Vagina (tissue), 2 donors: Measurements from ENCODE around the gene FN1.

ENCODE experiments used
- CTCF ChIP-seq, 3 experiments: fragments of 450-650 bp in 2 of 3; fragments of 200-600 bp in 1 of 3; sonication (generic) in 1 of 3; IDR thresholded peaks; one replicate each; pipeline ENCODE4 v1.5.1; 2017 to 2019; ENCODE audit warnings: antibody characterized with exemption in 3 of 3, mild to moderate bottlenecking in 2 of 3, moderate library complexity in 2 of 3
- POLR2A ChIP-seq, 2 donors: fragments of 450-650 bp; IDR thresholded peaks; one replicate each; pipeline ENCODE4 v1.6.1; 2017; ENCODE audit warnings: antibody characterized with exemption in 2 of 2, mild to moderate bottlenecking in 2 of 2, moderate library complexity in 2 of 2
- POLR2AphosphoS5 ChIP-seq, 2 donors: sonication (generic); formaldehyde crosslinking; IDR thresholded peaks; one replicate each; pipeline ENCODE4 v1.9.0; 2017; ENCODE audit warnings: antibody characterized with exemption in 2 of 2, mild to moderate bottlenecking in 2 of 2, low read depth in 1 of 2; ENCODE audit not compliant: insufficient read depth in 1 of 2

GRCh38 chr2:215460682-215461382 is 25.0 kb upstream of the FN1 start:
- TF ChIP-seq CTCF (IDR thresholded peaks at IDR 0.05) (no peak), POLR2A (IDR thresholded peaks at IDR 0.05) (no peak), POLR2AphosphoS5 (IDR thresholded peaks at IDR 0.05; ENCODE audit: insufficient read depth in 1 of 2, low read depth in 1 of 2) (no peak)
